Stimulated activated CD4-positive, alpha-beta T cell treated with anti-CD3 and anti-CD28 coated beads, Interleukin-4, amount 100 ng/mL, for 4 hours (primary cell): ENCODE measurements around the gene BMP2K.
A peak's percentile ranks its signal among the peaks of the same experiment; 100 is the strongest.

Source experiments
- DNase-seq, 2 experiments: peaks; one replicate each; pipeline ENCODE4 v3.0.0-alpha.2; 2020

BMP2K gene

GRCh38 chr4:78776079-78776728 lies at the start of gene BMP2K:
BMP2K (plus strand) TSS chr4:78776350; CDS start chr4:78776544, 194 bp downstream.
- DNase-seq = peak; percentile 72 to 82

GRCh38 chr4:78726546-78726945 lies 49.6 kb upstream of the BMP2K start:
- no peak for DNase-seq

GRCh38 chr4:78732332-78733104 lies 43.6 kb upstream of the BMP2K start:
- no peak for DNase-seq

- DNase-seq = no peak
These were observed 41.5 kb upstream of the BMP2K start for GRCh38 chr4:78734441-78735162.

- DNase-seq = no peak
These were observed 40.5 kb upstream of the BMP2K start for GRCh38 chr4:78735697-78736096.

- no peak for DNase-seq
These were observed 39.1 kb upstream of the BMP2K start for GRCh38 chr4:78737035-78737434.

- DNase-seq = no peak
These were observed 38.2 kb upstream of the BMP2K start for GRCh38 chr4:78737973-78738372.

- no peak for DNase-seq
These were observed 33.9 kb upstream of the BMP2K start for GRCh38 chr4:78742300-78742699.

GRCh38 chr4:78747475-78747922 lies 28.7 kb upstream of the BMP2K start:
- DNase-seq = no peak

GRCh38 chr4:78748381-78748780 lies 27.8 kb upstream of the BMP2K start:
- DNase-seq = no peak

- no peak for DNase-seq
These were observed 26.7 kb upstream of the BMP2K start for GRCh38 chr4:78749258-78749971.

GRCh38 chr4:78749972-78750727 lies 26.0 kb upstream of the BMP2K start:
- no peak for DNase-seq

- DNase-seq = no peak
These were observed 23.1 kb upstream of the BMP2K start for GRCh38 chr4:78753091-78753490.

- DNase-seq = no peak
These were observed 21.3 kb upstream of the BMP2K start for GRCh38 chr4:78754872-78755271.

- DNase-seq = no peak
These were observed 20.0 kb upstream of the BMP2K start for GRCh38 chr4:78756137-78756536.

GRCh38 chr4:78756776-78757175 lies 19.4 kb upstream of the BMP2K start:
- DNase-seq = no peak

GRCh38 chr4:78757574-78757973 lies 18.6 kb upstream of the BMP2K start:
- DNase-seq = no peak

GRCh38 chr4:78758085-78758484 lies 18.1 kb upstream of the BMP2K start:
- no peak for DNase-seq

GRCh38 chr4:78762529-78762928 lies 13.6 kb upstream of the BMP2K start:
- DNase-seq = no peak

- DNase-seq = no peak
These were observed 12.9 kb upstream of the BMP2K start for GRCh38 chr4:78763251-78763650.

- DNase-seq = no peak
These were observed 12.3 kb upstream of the BMP2K start for GRCh38 chr4:78763763-78764387.

- no peak for DNase-seq
These were observed 11.6 kb upstream of the BMP2K start for GRCh38 chr4:78764498-78764961.
